Progenitor cell of endocrine pancreas (in vitro differentiated cells): Measurements from ENCODE around the gene L3MBTL4. TPM values are rescaled to one million over a fixed set of nuclear protein-coding genes. Genes with fewer than 3 reads are reported as not detected.

Experiments
- DNase-seq: peaks from one replicate; pipeline ENCODE4 v3.0.0; 2021; ENCODE audit warnings: low spot score; ENCODE audit not compliant: unreplicated experiment
- H3K27ac Mint-ChIP-seq: 2 replicates; pipeline ENCODE4 v1.8.0; 2021; ENCODE audit warnings: mild to moderate bottlenecking, moderate library complexity, mixed read lengths
- H3K27me3 Mint-ChIP-seq: 2 replicates; pipeline ENCODE4 v1.8.0; 2021; ENCODE audit warnings: mixed read lengths
- H3K36me3 Mint-ChIP-seq: 2 replicates; pipeline ENCODE4 v1.8.0; 2022; ENCODE audit warnings: mixed read lengths; ENCODE audit not compliant: insufficient read depth
- H3K4me1 Mint-ChIP-seq: 2 replicates; pipeline ENCODE4 v1.8.0; 2021; ENCODE audit warnings: low read depth, mixed read lengths
- H3K4me3 Mint-ChIP-seq: 2 replicates; pipeline ENCODE4 v1.8.0; 2021; ENCODE audit warnings: low read depth, mild to moderate bottlenecking, moderate library complexity, mixed read lengths
- H3K9me3 Mint-ChIP-seq: 2 replicates; pipeline ENCODE4 v1.8.0; 2021; ENCODE audit warnings: low read depth, mixed read lengths
- total RNA-seq: library from RNA; stranded (reverse); gene quantifications from 2 replicates; pipeline ENCODE4 v1.2.1, GENCODE V29; 2021
- TF ChIP-seq, protein P1 (sequence below): fragments of 200-600 bp; sonication (generic); IDR thresholded peaks from one replicate; pipeline ENCODE4 v1.5.0; 2021; ENCODE audit warnings: antibody characterized with exemption, mild to moderate bottlenecking; ENCODE audit not compliant: unreplicated experiment

Gene L3MBTL4
- total RNA-seq, 1 donor from 2014 or later = 8.0 TPM

GRCh38 chr18:6211174-6211504 is 203.6 kb downstream of the L3MBTL4 start:
- DNase-seq = no peak
- no peak overlapping the region for H3K4me3 Mint-ChIP-seq
- no peaks in the 10 kb centered on the region for H3K27me3 Mint-ChIP-seq
- H3K27ac Mint-ChIP-seq = no peak overlapping the region
- no peaks in the 10 kb centered on the region for H3K36me3 Mint-ChIP-seq
- H3K4me1 Mint-ChIP-seq = peaks cover 4% of the 10 kb centered on the region
- TF ChIP-seq, protein P1, sequence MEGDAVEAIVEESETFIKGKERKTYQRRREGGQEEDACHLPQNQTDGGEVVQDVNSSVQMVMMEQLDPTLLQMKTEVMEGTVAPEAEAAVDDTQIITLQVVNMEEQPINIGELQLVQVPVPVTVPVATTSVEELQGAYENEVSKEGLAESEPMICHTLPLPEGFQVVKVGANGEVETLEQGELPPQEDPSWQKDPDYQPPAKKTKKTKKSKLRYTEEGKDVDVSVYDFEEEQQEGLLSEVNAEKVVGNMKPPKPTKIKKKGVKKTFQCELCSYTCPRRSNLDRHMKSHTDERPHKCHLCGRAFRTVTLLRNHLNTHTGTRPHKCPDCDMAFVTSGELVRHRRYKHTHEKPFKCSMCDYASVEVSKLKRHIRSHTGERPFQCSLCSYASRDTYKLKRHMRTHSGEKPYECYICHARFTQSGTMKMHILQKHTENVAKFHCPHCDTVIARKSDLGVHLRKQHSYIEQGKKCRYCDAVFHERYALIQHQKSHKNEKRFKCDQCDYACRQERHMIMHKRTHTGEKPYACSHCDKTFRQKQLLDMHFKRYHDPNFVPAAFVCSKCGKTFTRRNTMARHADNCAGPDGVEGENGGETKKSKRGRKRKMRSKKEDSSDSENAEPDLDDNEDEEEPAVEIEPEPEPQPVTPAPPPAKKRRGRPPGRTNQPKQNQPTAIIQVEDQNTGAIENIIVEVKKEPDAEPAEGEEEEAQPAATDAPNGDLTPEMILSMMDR = no peak
- no peaks in the 10 kb centered on the region for H3K9me3 Mint-ChIP-seq

- Mint-ChIP-seq H3K4me3 (no peak overlapping the region), H3K27ac (peak overlapping the region; percentile 73), H3K9me3 (no peaks in the 10 kb centered on the region), H3K36me3 (no peaks in the 10 kb centered on the region), H3K4me1 (peaks cover 4% of the 10 kb centered on the region), H3K27me3 (no peaks in the 10 kb centered on the region)
- no peak for DNase-seq
- TF ChIP-seq, protein P1 = no peak
Observed at GRCh38 chr18:6210349-6211173, 204.2 kb downstream of the L3MBTL4 start.

- Mint-ChIP-seq H3K9me3 (no peaks in the 10 kb centered on the region), H3K27ac (no peak overlapping the region), H3K27me3 (no peaks in the 10 kb centered on the region), H3K4me3 (no peak overlapping the region), H3K36me3 (no peaks in the 10 kb centered on the region), H3K4me1 (peaks cover 4% of the 10 kb centered on the region)
- no peak for DNase-seq
- TF ChIP-seq, protein P1 = no peak
Observed at GRCh38 chr18:6207941-6208340, 206.8 kb downstream of the L3MBTL4 start.

DNA sequence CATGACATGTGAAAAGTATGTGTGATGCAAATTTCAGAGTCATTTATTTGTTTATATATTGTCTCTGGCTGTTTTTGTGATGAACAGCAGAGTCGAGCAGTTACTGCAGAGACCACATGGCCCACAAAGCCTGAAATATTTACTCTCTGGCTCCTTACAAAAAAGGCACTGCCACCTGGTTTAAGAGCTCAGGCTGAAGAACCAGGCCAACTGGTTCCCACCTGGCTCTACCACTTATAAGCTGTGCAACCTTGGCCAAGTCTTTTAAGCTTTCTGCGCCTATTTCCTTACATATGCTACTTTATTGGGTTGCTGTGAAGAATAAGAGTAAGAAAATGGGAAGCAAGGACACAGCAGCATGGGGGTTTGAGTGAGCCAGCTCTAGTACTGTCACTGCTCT is 207.6 kb downstream of the L3MBTL4 start:
- TF ChIP-seq, protein P1 = no peak
- Mint-ChIP-seq H3K27ac (no peak overlapping the region), H3K36me3 (no peaks in the 10 kb centered on the region), H3K4me3 (no peak overlapping the region), H3K27me3 (no peaks in the 10 kb centered on the region), H3K4me1 (peaks cover 4% of the 10 kb centered on the region), H3K9me3 (no peaks in the 10 kb centered on the region)
- no peak for DNase-seq

DNA sequence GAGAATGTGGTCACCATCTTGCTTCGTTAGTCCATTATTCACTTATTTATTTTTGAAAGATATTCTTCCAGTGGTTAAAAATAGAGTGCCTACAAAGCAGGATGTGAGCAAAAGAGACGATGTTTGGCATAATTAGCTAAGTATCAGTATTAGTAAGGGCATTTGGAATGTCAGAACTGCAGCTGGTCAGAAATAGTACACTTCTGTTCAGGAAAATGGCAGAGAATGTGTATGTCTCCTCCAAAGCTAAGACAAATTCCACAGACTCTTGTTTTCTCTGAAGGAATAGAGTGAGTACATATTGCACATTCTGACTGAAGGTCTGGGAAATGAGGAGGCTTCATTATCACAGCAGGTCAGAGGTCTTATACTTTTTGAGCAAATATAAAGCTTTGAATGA is 209.0 kb downstream of the L3MBTL4 start:
- H3K27ac Mint-ChIP-seq = no peak overlapping the region
- H3K36me3 Mint-ChIP-seq = no peaks in the 10 kb centered on the region
- TF ChIP-seq, protein P1 = no peak
- no peak overlapping the region for H3K4me3 Mint-ChIP-seq
- H3K4me1 Mint-ChIP-seq = peaks cover 2% of the 10 kb centered on the region
- H3K9me3 Mint-ChIP-seq = no peaks in the 10 kb centered on the region
- no peaks in the 10 kb centered on the region for H3K27me3 Mint-ChIP-seq
- no peak for DNase-seq
